Loucy (cell line): Measurements from ENCODE around the gene BCAP29.

ENCODE experiments used
- CTCF ChIP-seq: fragments of 200-600 bp; sonication (generic); conservative IDR thresholded peaks from 2 replicates; pipeline ENCODE4 v1.5.1; 2014; ENCODE audit warnings: mild to moderate bottlenecking, antibody characterized with exemption, low read length
- EZH2phosphoT487 ChIP-seq: fragments of 200-600 bp; IDR thresholded peaks from 2 replicates; pipeline ENCODE4 v1.6.1; 2018; ENCODE audit warnings: antibody characterized with exemption, mild to moderate bottlenecking, moderate library complexity, borderline replicate concordance

GRCh38 chr7:107630342-107630741, 50.3 kb downstream of the BCAP29 start:
- TF ChIP-seq CTCF = no peak
- TF ChIP-seq EZH2phosphoT487 = no peak
